Measurements from ENCODE around the gene ARHGAP8. TPM values are rescaled to one million over a fixed set of nuclear protein-coding genes. Genes with fewer than 3 reads are reported as not detected.

The ARHGAP8 gene
- total RNA-seq, 4 donors from 2014 or later: 1.7 to 5.7 (median 3.0) TPM

DNA sequence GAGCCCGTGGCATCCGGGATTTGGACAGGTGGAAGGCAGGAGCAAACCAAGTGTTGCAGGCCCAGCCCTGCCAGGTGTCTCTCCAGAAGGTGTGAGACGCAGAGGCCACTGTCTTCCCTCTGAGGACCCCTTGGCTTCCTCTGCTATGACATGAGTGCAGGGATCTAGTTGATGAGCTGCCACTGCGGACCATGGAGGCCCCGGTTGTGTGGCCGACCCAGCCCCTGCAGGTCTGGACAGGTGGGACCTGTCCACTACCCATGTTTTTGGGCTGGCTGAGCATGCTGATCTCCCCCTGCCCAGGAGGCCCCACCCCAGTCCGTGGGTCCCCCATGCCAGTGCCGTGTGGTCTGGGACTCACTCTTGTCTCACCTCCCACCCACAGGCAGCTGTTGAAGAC lies 27.5 kb upstream of the ARHGAP8 start:
- DNase-seq (ENCODE audit: low spot score in 2 of 2): no peak
- Histone ChIP-seq H3K27ac (no peak overlapping the region), H3K9me3 (no peaks in the 10 kb centered on the region), H3K4me1 (peaks cover 0 to 24% (median 8%) of the 10 kb centered on the region in 4 donors), H3K4me3 (no peak overlapping the region), H3K36me3 (peaks cover 0 to 7% (median 3%) of the 10 kb centered on the region in 3 donors), H3K27me3 (no peaks in the 10 kb centered on the region)
- TF ChIP-seq POLR2A (IDR thresholded peaks at IDR 0.05): no peak
- no peak for TF ChIP-seq EP300 (IDR thresholded peaks at IDR 0.05)
- TF ChIP-seq, protein P1, sequence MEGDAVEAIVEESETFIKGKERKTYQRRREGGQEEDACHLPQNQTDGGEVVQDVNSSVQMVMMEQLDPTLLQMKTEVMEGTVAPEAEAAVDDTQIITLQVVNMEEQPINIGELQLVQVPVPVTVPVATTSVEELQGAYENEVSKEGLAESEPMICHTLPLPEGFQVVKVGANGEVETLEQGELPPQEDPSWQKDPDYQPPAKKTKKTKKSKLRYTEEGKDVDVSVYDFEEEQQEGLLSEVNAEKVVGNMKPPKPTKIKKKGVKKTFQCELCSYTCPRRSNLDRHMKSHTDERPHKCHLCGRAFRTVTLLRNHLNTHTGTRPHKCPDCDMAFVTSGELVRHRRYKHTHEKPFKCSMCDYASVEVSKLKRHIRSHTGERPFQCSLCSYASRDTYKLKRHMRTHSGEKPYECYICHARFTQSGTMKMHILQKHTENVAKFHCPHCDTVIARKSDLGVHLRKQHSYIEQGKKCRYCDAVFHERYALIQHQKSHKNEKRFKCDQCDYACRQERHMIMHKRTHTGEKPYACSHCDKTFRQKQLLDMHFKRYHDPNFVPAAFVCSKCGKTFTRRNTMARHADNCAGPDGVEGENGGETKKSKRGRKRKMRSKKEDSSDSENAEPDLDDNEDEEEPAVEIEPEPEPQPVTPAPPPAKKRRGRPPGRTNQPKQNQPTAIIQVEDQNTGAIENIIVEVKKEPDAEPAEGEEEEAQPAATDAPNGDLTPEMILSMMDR (IDR thresholded peaks at IDR 0.05): no peak
- 79 to 94% methylated on average over 5 to 8 of the region's 8 CpGs for WGBS, 2 donors

DNA sequence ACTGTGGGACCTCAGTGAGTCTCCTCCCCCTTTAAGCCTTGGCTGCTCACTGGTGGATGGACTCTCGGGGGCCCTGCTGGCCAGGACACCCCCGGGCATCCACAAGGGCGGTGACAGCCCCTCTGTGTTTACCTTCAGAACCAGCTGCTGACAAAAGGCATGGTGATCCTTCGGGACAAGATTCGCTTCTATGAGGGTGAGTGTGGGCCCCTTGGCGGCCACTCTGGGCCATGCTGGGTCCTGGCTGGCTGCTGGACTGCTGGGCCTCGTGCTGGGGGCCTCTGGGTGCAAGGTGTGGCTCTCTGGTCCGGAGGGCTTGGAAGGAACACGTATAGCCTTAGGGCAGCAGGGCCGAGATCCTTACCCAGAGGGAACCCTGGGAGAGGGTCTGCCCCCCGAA lies 25.9 kb upstream of the ARHGAP8 start:
- H3K36me3 ChIP-seq: peaks cover 0 to 7% (median 0%) of the 10 kb centered on the region in 3 donors
- no peaks in the 10 kb centered on the region for H3K27me3 ChIP-seq
- H3K4me3 ChIP-seq: no peak overlapping the region
- TF ChIP-seq, protein P1 (IDR thresholded peaks at IDR 0.05): no peak
- TF ChIP-seq POLR2A (IDR thresholded peaks at IDR 0.05): no peak
- no peak for TF ChIP-seq EP300 (IDR thresholded peaks at IDR 0.05)
- DNase-seq (ENCODE audit: low spot score in 2 of 2): no peak
- H3K4me1 ChIP-seq: peaks cover 0 to 30% (median 10%) of the 10 kb centered on the region in 4 donors
- H3K27ac ChIP-seq: no peak overlapping the region
- H3K9me3 ChIP-seq: no peaks in the 10 kb centered on the region
- 89 to 93% methylated on average over 11 of the region's 11 CpGs for WGBS, 2 donors

DNA sequence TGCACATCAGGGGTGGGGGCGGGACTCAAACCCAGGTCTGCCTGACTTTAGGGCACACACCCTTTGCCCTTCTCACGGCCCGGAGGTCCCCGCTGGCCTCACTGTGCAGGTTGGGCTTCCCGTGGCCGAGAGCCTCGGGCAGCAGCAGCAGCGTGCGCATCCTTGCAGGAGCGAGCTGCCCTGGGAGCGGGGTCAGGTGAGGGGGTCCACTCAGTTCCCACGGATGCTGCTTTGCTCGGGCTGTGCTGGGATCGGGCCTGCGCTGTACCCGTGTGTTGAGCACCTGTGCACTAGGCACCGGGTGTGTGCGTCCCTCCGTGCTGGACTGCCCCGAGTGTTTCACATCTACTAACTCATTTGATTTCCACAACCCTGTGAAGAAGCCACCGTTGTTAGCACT lies 25.2 kb upstream of the ARHGAP8 start:
- no peak for DNase-seq (ENCODE audit: low spot score in 2 of 2)
- H3K9me3 ChIP-seq: no peaks in the 10 kb centered on the region
- no peak overlapping the region for H3K27ac ChIP-seq
- no peak for TF ChIP-seq POLR2A (IDR thresholded peaks at IDR 0.05)
- no peak for TF ChIP-seq EP300 (IDR thresholded peaks at IDR 0.05)
- WGBS, 2 donors: 89 to 93% methylated on average over 14 to 21 of the region's 21 CpGs
- no peak overlapping the region for H3K4me3 ChIP-seq
- peaks cover 0 to 30% (median 10%) of the 10 kb centered on the region in 4 donors for H3K4me1 ChIP-seq
- peaks cover 0 to 7% (median 0%) of the 10 kb centered on the region in 3 donors for H3K36me3 ChIP-seq
- no peaks in the 10 kb centered on the region for H3K27me3 ChIP-seq

DNA sequence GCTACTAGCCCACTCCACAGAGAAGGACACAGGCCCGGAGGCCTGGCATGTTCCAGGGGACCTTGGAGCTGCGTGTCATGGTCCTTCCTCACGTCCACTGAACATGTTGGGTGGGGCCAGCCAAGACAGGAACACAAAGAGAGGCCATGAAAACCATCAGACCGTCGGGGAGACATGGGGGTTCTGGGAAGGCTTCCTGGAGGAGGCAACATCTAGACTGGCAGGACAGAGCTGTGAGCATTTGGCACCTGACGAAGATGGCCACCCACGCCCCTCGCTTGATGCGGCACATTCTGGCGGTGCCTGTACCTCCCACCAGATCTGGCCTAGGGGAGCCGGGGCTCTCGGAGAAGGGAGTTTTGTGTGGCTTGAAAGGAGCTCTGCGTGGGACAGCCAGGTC lies 24.7 kb upstream of the ARHGAP8 start:
- H3K4me1 ChIP-seq: peaks cover 0 to 30% (median 10%) of the 10 kb centered on the region in 4 donors
- no peaks in the 10 kb centered on the region for H3K9me3 ChIP-seq
- no peaks in the 10 kb centered on the region for H3K27me3 ChIP-seq
- WGBS, 2 donors: 70 to 85% methylated on average over 12 to 13 of the region's 13 CpGs
- peaks cover 0 to 7% (median 0%) of the 10 kb centered on the region in 3 donors for H3K36me3 ChIP-seq
- TF ChIP-seq, protein P1 (IDR thresholded peaks at IDR 0.05): no peak
- no peak for TF ChIP-seq POLR2A (IDR thresholded peaks at IDR 0.05)
- TF ChIP-seq EP300 (IDR thresholded peaks at IDR 0.05): no peak
- DNase-seq (ENCODE audit: low spot score in 2 of 2): no peak
- H3K4me3 ChIP-seq: no peak overlapping the region
- H3K27ac ChIP-seq: peak overlapping the region in 1 of 4 donors; percentile 4

DNA sequence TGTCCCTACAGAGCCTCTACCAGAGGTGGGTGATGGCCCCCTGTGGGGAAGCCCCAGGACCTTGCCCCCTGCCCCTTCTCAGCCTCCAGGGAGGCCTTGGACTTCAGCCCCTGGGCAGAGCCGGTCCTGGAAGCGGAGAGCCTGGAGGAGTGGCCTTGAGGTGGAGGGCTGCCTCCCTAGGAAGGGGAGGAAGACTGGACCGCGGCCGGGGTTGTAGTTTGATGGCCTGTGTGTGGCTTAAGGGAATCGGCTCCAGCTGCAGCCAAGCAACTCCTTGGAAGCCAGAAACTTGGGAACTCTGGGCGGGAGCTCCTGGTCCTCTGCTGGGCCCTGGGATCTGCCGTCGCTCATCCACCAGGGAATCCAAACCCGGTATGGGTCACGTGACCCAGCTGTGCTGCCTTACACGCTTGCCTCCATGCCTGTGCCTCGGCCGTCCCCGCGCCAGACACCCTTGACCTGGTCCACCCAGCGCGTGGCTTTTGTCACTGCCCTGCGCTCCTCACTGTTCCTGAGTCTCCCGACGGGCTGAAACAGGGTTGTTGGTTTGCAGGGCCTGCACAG lies 23.5 kb upstream of the ARHGAP8 start:
- DNase-seq (ENCODE audit: low spot score in 2 of 2): peak in 1 of 2 donors; percentile 17
- Histone ChIP-seq H3K36me3 (peaks cover 0 to 7% (median 0%) of the 10 kb centered on the region in 3 donors), H3K27ac (peak overlapping the region in 3 of 4 donors; percentile 62 to 85 (median 63)), H3K9me3 (no peaks in the 10 kb centered on the region), H3K27me3 (no peaks in the 10 kb centered on the region), H3K4me3 (peak overlapping the region in 1 of 4 donors; percentile 18), H3K4me1 (peaks cover 0 to 30% (median 10%) of the 10 kb centered on the region in 4 donors)
- TF ChIP-seq POLR2A (IDR thresholded peaks at IDR 0.05) (no peak), EP300 (IDR thresholded peaks at IDR 0.05) (no peak)
- TF ChIP-seq, protein P1 (IDR thresholded peaks at IDR 0.05): no peak
- WGBS, 2 donors: 55 to 59% methylated on average over 13 to 18 of the region's 21 CpGs

Measured in tibial nerve (tissue), 4 donors.